GM19463 (cell line): ENCODE results near the gene TRAF3.

Experiments
- ATAC-seq: cut with Tn5 transposase; IDR thresholded peaks from one replicate; pipeline ENCODE4 v1.9.1; 2021; ENCODE audit warnings: mild to moderate bottlenecking, moderate library complexity; ENCODE audit not compliant: unreplicated experiment

Gene TRAF3

GRCh38 chr14:102776761-102777710, at the start of gene TRAF3:
Gene TRAF3 (plus strand): TSS chr14:102777449. CDS start chr14:102870202, 92,753 bp downstream.
- peak; percentile 58 for ATAC-seq

GRCh38 chr14:102728501-102728900, 48.7 kb upstream of the TRAF3 start:
- no peak for ATAC-seq

GRCh38 chr14:102729268-102729667, 48.0 kb upstream of the TRAF3 start:
- no peak for ATAC-seq

- no peak for ATAC-seq
Observed at GRCh38 chr14:102729825-102730224, 47.4 kb upstream of the TRAF3 start.

GRCh38 chr14:102731101-102731870, 46.0 kb upstream of the TRAF3 start:
- no peak for ATAC-seq

GRCh38 chr14:102731871-102732800, 45.1 kb upstream of the TRAF3 start:
- ATAC-seq, result no peak

GRCh38 chr14:102732924-102733323, 44.3 kb upstream of the TRAF3 start:
- no peak for ATAC-seq

- no peak for ATAC-seq
Observed at GRCh38 chr14:102733326-102733725, 43.9 kb upstream of the TRAF3 start.

GRCh38 chr14:102734436-102734835, 42.8 kb upstream of the TRAF3 start:
- no peak for ATAC-seq

- ATAC-seq, result no peak
Observed at GRCh38 chr14:102736956-102737355, 40.3 kb upstream of the TRAF3 start.

- no peak for ATAC-seq
Observed at GRCh38 chr14:102737402-102738372, 39.6 kb upstream of the TRAF3 start.

- ATAC-seq, result no peak
Observed at GRCh38 chr14:102738373-102739189, 38.7 kb upstream of the TRAF3 start.

GRCh38 chr14:102739190-102739469, 38.1 kb upstream of the TRAF3 start:
- ATAC-seq, result no peak

GRCh38 chr14:102746634-102747438, 30.4 kb upstream of the TRAF3 start:
- no peak for ATAC-seq

GRCh38 chr14:102748806-102749205, 28.4 kb upstream of the TRAF3 start:
- ATAC-seq, result no peak

- ATAC-seq, result no peak
Observed at GRCh38 chr14:102749393-102750305, 27.6 kb upstream of the TRAF3 start.

GRCh38 chr14:102750376-102750775, 26.9 kb upstream of the TRAF3 start:
- no peak for ATAC-seq
